BJ (cell line): ENCODE data around the gene TMX2. TPM values are rescaled to one million over a fixed set of nuclear protein-coding genes. Genes with fewer than 3 reads are reported as not detected.
A peak's percentile ranks its signal among the peaks of the same experiment; 100 is the strongest.

Source experiments
- CTCF ChIA-PET: fragments of 350-600 bp; formaldehyde crosslinking; extraction: SDS; loops from one replicate; lab custom pipeline; 2021; ENCODE audit warnings: antibody characterized with exemption, inconsistent platforms; lab: Yijun Ruan, JAX
- POLR2A ChIA-PET: fragments of 300-600 bp; sonication (Branson Sonifier 250); formaldehyde crosslinking; extraction: SDS; loops from one replicate; lab custom pipeline; 2021; ENCODE audit warnings: antibody characterized with exemption; lab: Charles Lee
- DNase-seq: peaks from one replicate; pipeline ENCODE4 v3.0.0-alpha.2; 2011; ENCODE audit warnings: low read depth
- H3K27me3 ChIP-seq: 2 replicates; pipeline ENCODE4 v1.6.0; 2011; ENCODE audit warnings: low read length; ENCODE audit not compliant: control insufficient read depth, insufficient read depth
- H3K36me3 ChIP-seq: 2 replicates; pipeline ENCODE4 v1.5.1; 2011; ENCODE audit warnings: low read length; ENCODE audit not compliant: control insufficient read depth, insufficient read depth
- H3K4me3 ChIP-seq: 2 replicates; pipeline ENCODE4 v1.5.1; 2011; ENCODE audit warnings: low read depth, mild to moderate bottlenecking, control low read depth, low read length
- polyA plus RNA-seq: library from polyadenylated mRNA; depleted of rRNA; stranded (reverse); fragments of >200 nt; gene quantifications from 2 replicates; pipeline ENCODE4 v1.2.3, GENCODE V29; 2011
- TF ChIP-seq, protein P1 (sequence below): IDR thresholded peaks from 2 replicates; pipeline ENCODE4 v1.5.1; 2011; ENCODE audit warnings: low read depth, mild to moderate bottlenecking, control low read depth, inconsistent platforms, low read length, moderate library complexity; ENCODE audit not compliant: insufficient read depth

The TMX2 gene
- polyA plus RNA-seq, 1 experiment: 96.7 TPM

DNA sequence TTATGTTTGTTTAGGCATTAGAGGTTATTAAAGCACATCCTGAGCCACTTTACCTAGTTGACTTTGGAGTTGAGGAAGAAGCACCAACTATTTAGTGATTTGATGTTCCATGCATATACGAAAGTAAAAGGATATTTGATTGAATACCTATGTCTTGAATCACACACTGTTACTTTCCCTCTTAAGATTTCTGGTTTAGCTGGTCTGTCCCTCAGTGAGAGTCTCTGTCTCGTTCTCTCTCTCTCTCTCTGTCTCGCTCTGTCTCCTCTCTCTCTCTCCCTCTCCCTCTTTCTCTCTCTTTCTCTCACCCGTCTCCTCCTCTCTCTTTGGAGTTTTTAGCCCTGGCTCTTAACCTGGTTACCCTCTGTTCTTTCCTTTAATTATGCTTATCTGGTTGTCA lies 60.2 kb downstream of the TMX2 start:
- ChIA-PET CTCF (interaction anchor here (1.2 kb wide), 1 partner anchor 28 kb away, joined by 7 read pairs; no protein-coding TSS in a partner anchor), POLR2A (no interaction called here)
- no peaks in the 10 kb centered on the region for H3K27me3 ChIP-seq
- H3K36me3 ChIP-seq: no peaks in the 10 kb centered on the region
- DNase-seq: no peak
- H3K4me3 ChIP-seq: no peak overlapping the region
- TF ChIP-seq, protein P1, sequence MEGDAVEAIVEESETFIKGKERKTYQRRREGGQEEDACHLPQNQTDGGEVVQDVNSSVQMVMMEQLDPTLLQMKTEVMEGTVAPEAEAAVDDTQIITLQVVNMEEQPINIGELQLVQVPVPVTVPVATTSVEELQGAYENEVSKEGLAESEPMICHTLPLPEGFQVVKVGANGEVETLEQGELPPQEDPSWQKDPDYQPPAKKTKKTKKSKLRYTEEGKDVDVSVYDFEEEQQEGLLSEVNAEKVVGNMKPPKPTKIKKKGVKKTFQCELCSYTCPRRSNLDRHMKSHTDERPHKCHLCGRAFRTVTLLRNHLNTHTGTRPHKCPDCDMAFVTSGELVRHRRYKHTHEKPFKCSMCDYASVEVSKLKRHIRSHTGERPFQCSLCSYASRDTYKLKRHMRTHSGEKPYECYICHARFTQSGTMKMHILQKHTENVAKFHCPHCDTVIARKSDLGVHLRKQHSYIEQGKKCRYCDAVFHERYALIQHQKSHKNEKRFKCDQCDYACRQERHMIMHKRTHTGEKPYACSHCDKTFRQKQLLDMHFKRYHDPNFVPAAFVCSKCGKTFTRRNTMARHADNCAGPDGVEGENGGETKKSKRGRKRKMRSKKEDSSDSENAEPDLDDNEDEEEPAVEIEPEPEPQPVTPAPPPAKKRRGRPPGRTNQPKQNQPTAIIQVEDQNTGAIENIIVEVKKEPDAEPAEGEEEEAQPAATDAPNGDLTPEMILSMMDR: no peak

DNA sequence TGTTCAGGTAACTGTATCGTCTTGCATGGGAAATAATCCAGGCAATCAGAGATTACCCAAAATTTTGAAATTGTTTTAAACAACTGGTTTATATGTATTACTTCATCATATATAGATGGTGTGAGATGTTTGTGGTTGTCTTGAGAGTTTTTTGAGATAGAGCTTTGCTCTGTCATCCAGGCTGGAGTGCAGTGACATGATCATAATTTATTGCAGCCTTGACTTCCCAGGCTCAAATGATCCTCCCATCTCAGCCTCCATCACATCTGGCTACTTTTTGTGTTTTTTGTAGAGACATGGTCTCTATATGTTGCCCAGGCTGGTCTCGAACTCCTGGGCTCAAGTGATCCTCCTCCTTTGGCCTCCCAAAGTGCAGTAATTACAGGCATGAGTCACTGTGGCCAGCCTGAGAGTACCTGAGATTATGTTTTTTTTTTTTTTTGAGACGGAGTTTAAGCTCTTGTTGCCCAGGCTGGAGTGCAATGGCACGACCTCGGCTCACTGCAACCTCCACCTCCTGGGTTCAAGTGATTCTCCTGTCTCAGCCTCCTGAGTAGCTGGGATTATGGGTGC lies 60.7 kb downstream of the TMX2 start:
- CTCF ChIA-PET: no interaction called here
- TF ChIP-seq, protein P1: no peak
- Histone ChIP-seq H3K36me3 (no peaks in the 10 kb centered on the region), H3K4me3 (no peak overlapping the region), H3K27me3 (no peaks in the 10 kb centered on the region)
- POLR2A ChIA-PET: no interaction called here
- no peak for DNase-seq

DNA sequence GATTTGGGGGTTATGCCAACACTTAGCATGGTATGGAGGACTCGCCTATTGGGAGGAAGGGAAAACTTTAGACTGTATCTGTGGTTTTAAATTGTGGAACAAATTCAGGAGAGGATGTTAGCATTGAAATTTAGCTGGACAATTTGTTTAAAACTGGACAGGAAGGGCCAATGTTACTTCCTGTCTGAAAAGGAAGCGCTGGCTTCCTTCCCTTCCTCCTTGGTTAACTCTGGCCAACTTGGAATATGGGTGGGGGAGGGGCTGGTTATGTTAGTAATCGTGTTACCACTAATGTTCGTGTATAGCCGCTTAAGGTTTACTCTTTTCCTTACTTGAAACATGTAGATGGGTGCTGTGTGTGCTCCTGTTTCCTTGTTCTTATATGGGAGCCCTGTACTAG lies 63.1 kb downstream of the TMX2 start:
- H3K4me3 ChIP-seq: no peak overlapping the region
- H3K27me3 ChIP-seq: no peaks in the 10 kb centered on the region
- ChIA-PET CTCF (interaction anchor here (0.5 to 0.9 kb wide), 2 partner anchors 11 to 441 kb away, joined by 3 read pairs; no protein-coding TSS in a partner anchor), POLR2A (interaction anchor here (0.6 kb wide), 1 partner anchor 247 kb away, joined by 3 read pairs; no protein-coding TSS in a partner anchor)
- TF ChIP-seq, protein P1: no peak
- H3K36me3 ChIP-seq: no peaks in the 10 kb centered on the region
- no peak for DNase-seq

DNA sequence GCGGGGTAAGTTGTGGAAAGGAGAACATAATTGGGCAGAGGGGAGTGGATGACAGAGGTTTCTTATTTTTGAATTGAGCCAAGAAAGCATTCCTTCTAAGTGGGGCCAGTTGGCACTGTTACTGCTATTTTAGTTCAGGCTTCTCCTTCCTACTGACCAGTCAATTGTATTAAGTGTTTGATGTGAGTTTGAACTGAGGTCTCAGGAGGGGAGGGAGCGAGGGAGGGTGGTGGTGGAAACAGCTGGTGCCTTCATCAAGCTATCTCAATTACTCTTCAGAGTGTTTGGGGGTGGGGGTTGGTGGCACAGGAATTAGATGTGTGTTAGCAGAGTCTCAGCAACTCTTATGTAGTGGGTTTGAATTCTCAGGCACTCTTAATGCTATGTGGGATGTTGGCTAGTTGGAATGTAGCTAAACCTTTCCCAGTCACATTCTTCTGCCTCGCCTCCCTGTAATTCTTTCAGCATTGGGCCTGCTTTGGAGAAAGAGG lies 63.7 kb downstream of the TMX2 start:
- CTCF ChIA-PET: interaction anchor here (0.9 to 1.0 kb wide), 2 partner anchors 11 to 13 kb away, joined by 3 to 4 read pairs; no protein-coding TSS in a partner anchor
- Histone ChIP-seq H3K27me3 (no peaks in the 10 kb centered on the region), H3K4me3 (no peak overlapping the region), H3K36me3 (no peaks in the 10 kb centered on the region)
- peak; percentile 52 for DNase-seq
- TF ChIP-seq, protein P1: no peak
- POLR2A ChIA-PET: no interaction called here

DNA sequence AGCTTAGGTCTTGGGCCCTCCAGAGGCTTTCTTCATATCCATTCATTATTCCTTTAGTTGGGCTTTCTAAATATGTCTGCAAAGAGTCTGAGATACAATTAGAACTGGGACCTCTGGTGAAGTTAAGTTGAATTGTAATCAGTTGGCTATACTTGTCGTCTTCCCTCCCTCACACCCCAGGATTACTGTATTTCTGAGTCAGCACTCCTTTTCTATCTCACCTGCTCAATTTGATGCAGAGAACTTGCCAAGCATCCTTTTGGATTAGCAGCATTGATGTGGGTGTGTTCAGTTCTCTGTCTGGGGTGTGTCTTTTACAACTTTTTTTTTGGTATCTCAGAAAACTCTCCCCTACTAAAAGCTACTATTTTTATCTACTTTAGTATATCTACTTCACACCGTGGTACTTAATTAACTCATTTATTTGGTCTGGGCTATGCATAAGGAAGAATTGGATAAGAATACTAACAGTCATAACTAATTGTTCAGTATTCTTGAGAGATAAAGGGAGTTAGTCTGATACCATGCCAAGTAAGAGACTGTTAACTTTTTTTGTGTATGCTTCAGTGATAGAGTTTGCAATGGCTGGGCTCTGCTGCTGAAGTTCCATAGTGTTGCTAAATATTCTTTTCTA lies 64.3 kb downstream of the TMX2 start:
- no peaks in the 10 kb centered on the region for H3K27me3 ChIP-seq
- H3K36me3 ChIP-seq: 0 out of 2 replicates have a peak, but pooled peaks cover 1% of the 10 kb centered on the region
- DNase-seq: no peak
- no peak overlapping the region for H3K4me3 ChIP-seq
- ChIA-PET POLR2A (no interaction called here), CTCF (interaction anchor here (0.9 to 3.3 kb wide), 3 partner anchors 12 to 14 kb away, joined by 3 to 12 read pairs (median 4); no protein-coding TSS in a partner anchor)
- TF ChIP-seq, protein P1: no peak
